ENCODE results near the gene CACNA2D4. TPM values are rescaled to one million over a fixed set of nuclear protein-coding genes. Genes with fewer than 3 reads are reported as not detected.
A peak's percentile ranks its signal among the peaks of the same experiment; 100 is the strongest.

CACNA2D4 gene
- polyA plus RNA-seq, 4 donors, result 1.9 to 3.2 (median 2.6) TPM

- DNase-seq (ENCODE audit: low read depth in 4 of 4, low spot score in 3 of 4), result no peak
Measured at GRCh38 chr12:1847411-1847810, 71.0 kb downstream of the CACNA2D4 start.

GRCh38 chr12:1846421-1847405 lies 71.7 kb downstream of the CACNA2D4 start:
- no peak for DNase-seq (ENCODE audit: low read depth in 4 of 4, low spot score in 3 of 4)

GRCh38 chr12:1845886-1846285 lies 72.6 kb downstream of the CACNA2D4 start:
- DNase-seq (ENCODE audit: low read depth in 4 of 4, low spot score in 3 of 4), result no peak

GRCh38 chr12:1845427-1845826 lies 73.0 kb downstream of the CACNA2D4 start:
- DNase-seq (ENCODE audit: low read depth in 4 of 4, low spot score in 3 of 4), result no peak

- no peak for DNase-seq (ENCODE audit: low read depth in 4 of 4, low spot score in 3 of 4)
Measured at GRCh38 chr12:1844661-1845409, 73.6 kb downstream of the CACNA2D4 start.

- no peak for DNase-seq (ENCODE audit: low read depth in 4 of 4, low spot score in 3 of 4)
Measured at GRCh38 chr12:1844223-1844622, 74.2 kb downstream of the CACNA2D4 start.

- no peak for DNase-seq (ENCODE audit: low read depth in 4 of 4, low spot score in 3 of 4)
Measured at GRCh38 chr12:1843641-1844005, 74.8 kb downstream of the CACNA2D4 start.

GRCh38 chr12:1842905-1843640 lies 75.4 kb downstream of the CACNA2D4 start:
- DNase-seq (ENCODE audit: low read depth in 4 of 4, low spot score in 3 of 4), result no peak

GRCh38 chr12:1842183-1842904 lies 76.1 kb downstream of the CACNA2D4 start:
- no peak for DNase-seq (ENCODE audit: low read depth in 4 of 4, low spot score in 3 of 4)

GRCh38 chr12:1841586-1842182 lies 76.8 kb downstream of the CACNA2D4 start:
- DNase-seq (ENCODE audit: low read depth in 4 of 4, low spot score in 3 of 4), result no peak

GRCh38 chr12:1840981-1841425 lies 77.4 kb downstream of the CACNA2D4 start:
- DNase-seq (ENCODE audit: low read depth in 4 of 4, low spot score in 3 of 4), result no peak

GRCh38 chr12:1839956-1840951 lies 78.2 kb downstream of the CACNA2D4 start:
- DNase-seq (ENCODE audit: low read depth in 4 of 4, low spot score in 3 of 4), result peak in 1 of 4 donors; percentile 75

GRCh38 chr12:1839464-1839863 lies 79.0 kb downstream of the CACNA2D4 start:
- no peak for DNase-seq (ENCODE audit: low read depth in 4 of 4, low spot score in 3 of 4)

- no peak for DNase-seq (ENCODE audit: low read depth in 4 of 4, low spot score in 3 of 4)
Measured at GRCh38 chr12:1838994-1839365, 79.5 kb downstream of the CACNA2D4 start.

- no peak for DNase-seq (ENCODE audit: low read depth in 4 of 4, low spot score in 3 of 4)
Measured at GRCh38 chr12:1838205-1838993, 80.1 kb downstream of the CACNA2D4 start.

GRCh38 chr12:1837541-1838204 lies 80.8 kb downstream of the CACNA2D4 start:
- no peak for DNase-seq (ENCODE audit: low read depth in 4 of 4, low spot score in 3 of 4)

GRCh38 chr12:1836854-1837421 lies 81.5 kb downstream of the CACNA2D4 start:
- no peak for DNase-seq (ENCODE audit: low read depth in 4 of 4, low spot score in 3 of 4)
